ENCODE data around the gene TIMM22. TPM values are rescaled to one million over a fixed set of nuclear protein-coding genes. Genes with fewer than 3 reads are reported as not detected.
"Not testable (repeated sequence)": the region's sequence is repeated elsewhere in the genome, so short reads cannot be mapped to it uniquely, and the experiment has no call there.

Gene TIMM22
- total RNA-seq, 1 experiment from 2014 or later = 34.0 TPM

- not testable (repeated sequence) for DNase-seq (ENCODE audit: low spot score)
Observed at GRCh38 chr17:971861-972260, 25.1 kb upstream of the TIMM22 start.

GRCh38 chr17:973053-973452 lies 23.9 kb upstream of the TIMM22 start:
- no peak for DNase-seq (ENCODE audit: low spot score)

- DNase-seq (ENCODE audit: low spot score) = not testable (repeated sequence)
Observed at GRCh38 chr17:974778-975177, 22.2 kb upstream of the TIMM22 start.

DNA sequence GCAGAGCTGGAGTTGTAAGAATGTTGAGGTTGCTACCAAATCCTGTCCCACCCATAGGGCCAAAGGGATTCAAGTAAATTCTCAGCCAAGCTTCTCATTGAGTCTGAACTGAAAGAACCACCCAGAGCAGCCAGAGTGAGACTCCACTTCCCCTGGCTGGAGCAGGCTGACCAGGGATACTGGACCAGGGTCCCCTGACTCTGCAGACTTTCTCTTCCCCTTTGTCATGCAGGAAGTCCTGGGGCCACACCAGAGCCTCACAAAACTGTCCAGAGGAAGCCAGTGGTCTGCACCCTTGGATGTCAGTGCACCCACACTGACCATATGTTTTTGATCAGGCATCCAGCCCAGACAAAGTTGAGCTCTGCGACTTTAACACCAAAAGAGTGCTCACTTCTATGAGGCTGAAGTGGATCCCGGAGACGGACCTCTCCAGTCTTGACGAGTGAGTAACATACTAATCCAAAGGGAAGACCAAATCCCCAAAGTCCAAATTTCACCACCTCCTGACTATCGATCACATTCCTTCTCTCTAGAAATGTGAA lies 21.5 kb upstream of the TIMM22 start:
- no peak for DNase-seq (ENCODE audit: low spot score)

- no peak for DNase-seq (ENCODE audit: low spot score)
Observed at GRCh38 chr17:976312-976711, 20.6 kb upstream of the TIMM22 start.

- no peak for DNase-seq (ENCODE audit: low spot score)
Observed at GRCh38 chr17:977166-977565, 19.8 kb upstream of the TIMM22 start.

GRCh38 chr17:978103-979093 lies 18.5 kb upstream of the TIMM22 start:
- DNase-seq (ENCODE audit: low spot score) = no peak

DNA sequence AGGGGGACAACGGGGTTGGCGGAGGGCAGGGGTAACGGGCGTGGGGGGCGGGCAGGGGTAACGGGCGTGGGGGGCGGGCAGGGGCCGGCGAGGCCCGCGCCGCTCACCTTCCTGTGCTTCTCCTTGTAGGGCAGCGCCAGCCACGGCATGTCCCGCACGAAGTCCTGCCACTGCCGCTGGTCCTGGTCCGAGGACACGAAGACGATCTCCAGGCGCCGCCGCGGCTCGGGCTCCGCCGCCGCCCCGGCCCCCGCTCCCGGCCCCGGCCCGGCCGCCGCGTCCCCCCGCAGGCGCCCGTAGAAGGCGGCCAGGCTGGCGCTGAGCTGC lies 17.8 kb upstream of the TIMM22 start:
- DNase-seq (ENCODE audit: low spot score) = no peak

- peak; percentile 55 for DNase-seq (ENCODE audit: low spot score)
Observed at GRCh38 chr17:979539-980405, 17.2 kb upstream of the TIMM22 start, which contains the start of gene NXN. Gene NXN, minus strand, starts transcription at chr17:979776.

- DNase-seq (ENCODE audit: low spot score) = peak; percentile 85
Observed at GRCh38 chr17:980406-981291, 16.3 kb upstream of the TIMM22 start.

DNA sequence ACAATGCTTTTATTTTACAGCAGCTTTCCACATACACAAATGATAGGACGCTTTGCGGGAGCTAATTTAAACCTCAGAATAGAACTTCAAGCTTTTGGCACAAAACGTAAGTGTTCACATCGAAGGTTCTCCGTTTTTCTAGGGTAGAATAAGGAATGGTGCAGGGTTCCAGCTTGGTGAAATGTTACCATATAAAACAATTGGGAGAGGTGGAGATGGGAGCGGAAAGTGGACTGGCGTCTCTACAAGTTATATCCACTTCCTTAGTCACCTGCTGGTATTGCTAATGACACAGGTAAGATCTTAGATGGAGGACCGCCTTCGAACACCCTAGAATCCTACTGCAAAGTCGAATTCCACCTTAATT lies 15.7 kb upstream of the TIMM22 start:
- no peak for DNase-seq (ENCODE audit: low spot score)

- no peak for DNase-seq (ENCODE audit: low spot score)
Observed at GRCh38 chr17:983921-984320, 13.0 kb upstream of the TIMM22 start.

DNA sequence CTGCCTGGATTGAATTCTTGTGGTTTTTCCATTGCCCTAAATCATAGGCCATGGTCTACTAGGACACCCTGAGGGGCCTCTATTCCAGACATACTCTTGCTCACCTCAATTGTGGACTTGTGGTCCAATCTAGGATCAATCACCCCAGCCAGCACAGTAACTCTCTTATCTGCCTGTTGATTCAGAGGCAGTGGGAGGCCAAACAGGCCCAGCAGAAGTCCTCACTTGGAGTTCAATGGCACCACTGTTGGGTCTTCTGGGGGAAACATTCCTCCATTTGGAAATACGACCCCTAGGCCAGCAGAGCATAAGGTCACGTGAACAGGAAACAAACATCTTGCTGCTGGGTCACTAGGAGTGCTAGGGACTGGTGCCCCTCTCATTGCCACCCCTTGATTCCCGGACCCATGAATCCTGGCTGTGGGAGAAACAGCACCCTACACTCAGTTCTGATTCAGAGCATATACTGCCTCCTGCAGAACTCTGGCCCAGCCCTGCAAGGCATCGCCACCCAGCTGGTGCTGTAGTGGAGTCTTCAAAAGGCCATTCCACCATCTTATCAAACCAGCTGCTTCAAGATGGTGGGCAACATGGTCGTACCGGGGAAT lies 10.5 kb upstream of the TIMM22 start:
- no peak for DNase-seq (ENCODE audit: low spot score)

DNA sequence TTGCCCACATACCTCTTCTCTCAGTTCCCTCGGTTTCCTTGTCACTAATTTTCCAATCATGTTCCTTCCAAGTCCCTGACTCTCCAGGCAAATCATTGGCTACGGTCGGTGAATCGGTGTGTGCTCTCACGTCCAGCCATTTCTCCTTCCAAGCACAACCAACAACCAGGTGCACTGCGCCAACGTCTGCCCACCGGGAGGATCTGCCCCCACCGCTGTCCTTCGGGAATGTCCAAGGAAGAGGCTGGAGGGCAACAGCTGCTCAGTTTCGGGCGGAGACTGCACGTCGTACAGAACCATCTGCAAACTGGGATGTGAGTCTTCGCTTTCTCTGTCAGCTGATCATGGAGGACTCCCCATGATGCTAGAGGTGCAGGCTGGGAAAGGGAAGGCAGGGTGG lies 9.0 kb upstream of the TIMM22 start:
- DNase-seq (ENCODE audit: low spot score) = no peak

DNA sequence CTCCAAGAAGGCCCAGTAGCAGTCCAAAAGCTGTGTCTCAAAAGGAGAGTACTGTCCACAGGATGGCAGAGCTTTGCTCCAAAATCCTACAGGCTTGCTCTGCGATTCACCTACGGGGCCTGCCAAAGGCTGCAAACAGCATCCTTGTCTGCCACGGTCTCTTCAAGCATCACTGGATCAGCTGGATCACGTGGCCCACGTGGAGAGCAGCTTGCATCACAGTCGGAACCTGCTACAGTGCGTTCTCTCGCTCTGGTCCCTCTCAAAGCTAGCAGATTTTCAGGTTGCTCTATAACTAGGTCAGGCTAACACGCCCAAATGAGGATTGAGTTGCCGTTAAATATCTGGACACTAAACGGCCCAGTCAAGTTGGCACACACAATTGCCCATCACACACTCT lies 8.4 kb upstream of the TIMM22 start:
- DNase-seq (ENCODE audit: low spot score) = no peak

DNA sequence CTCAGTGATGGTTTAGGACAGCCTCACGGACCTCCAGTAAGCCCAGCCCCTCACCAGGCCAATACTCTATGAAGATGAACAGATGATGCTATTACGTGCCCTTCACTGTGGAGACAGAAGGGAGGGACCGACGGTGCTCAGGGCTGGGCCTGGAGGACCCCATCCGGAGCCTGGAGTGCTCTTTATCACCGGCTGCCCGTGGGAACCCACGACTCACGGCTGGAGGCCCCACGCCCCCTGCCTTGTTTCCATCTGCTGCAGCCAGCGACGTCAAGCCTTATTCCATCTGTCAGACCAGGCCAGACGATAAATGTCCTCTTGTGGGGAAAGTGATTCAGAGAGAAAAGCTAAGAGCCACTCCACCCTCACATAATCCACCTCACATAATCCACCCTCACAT lies 4.0 kb upstream of the TIMM22 start:
- no peak for DNase-seq (ENCODE audit: low spot score)

DNA sequence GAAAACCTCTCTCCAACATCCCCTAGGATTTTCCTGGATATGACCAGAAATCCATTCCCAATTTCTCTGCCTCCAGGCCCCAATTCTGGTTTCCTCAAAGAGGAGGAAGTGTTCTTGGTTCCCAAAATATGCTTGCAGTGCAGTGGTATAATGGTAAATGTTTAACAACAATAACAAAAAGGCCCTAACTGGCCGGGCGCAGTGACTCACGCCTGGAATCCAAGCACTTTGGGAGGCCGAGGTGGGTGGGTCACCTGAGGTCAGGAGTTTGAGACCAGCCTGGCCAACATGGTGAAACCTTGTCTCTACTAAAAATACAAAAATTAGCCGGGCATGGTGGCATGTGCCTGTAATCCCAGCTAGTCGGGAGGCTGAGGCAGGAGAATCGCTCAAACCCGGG lies 1.6 kb upstream of the TIMM22 start:
- DNase-seq (ENCODE audit: low spot score) = not testable (repeated sequence)

GRCh38 chr17:998111-998510 lies 1.2 kb downstream of the TIMM22 start:
- no peak for DNase-seq (ENCODE audit: low spot score)

DNA sequence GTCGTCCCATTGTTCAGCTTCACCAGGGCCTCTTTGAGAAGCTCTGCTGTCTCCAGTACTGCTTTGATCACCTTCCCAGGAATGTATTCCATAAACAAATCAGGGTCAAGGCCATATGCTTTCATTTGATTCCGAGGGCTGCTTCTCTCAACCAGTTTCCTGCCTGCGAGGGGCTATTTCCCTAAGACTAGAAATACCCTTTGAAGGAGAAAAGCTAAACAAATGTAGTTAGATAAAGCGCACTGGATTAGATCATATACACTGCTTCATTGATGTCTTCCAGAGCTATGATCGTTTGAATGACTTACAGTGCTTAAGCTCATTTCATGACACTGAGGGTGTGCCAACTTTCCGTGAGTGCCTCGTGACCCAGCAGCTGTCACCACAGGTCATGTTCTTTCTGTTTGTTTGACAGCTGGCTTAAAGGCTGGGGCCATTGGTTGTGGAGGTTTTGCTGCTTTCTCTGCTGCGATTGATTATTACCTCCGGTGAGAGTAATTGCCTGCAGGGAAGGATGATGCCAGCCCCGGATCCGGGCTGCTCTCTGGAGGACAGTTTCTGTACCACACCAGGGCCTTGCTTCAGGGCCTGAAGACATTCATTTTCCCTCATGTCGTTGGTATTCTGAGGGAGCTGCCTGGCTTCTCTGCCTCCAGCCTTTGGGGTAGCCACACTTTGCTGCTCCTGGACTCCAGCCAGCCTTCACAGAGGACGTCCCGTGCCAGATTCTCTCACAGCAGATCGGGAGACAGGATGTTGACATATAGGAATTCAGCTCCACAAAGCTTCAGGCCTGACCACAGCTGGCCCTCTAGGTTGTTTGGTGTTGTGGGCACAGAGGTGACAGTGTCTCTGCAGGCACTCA lies 3.9 kb downstream of the TIMM22 start:
- peak; percentile 85 for DNase-seq (ENCODE audit: low spot score)

All from H4 (cell line).